Stimulated activated naive CD4-positive, alpha-beta T cell (primary cell): Measurements from ENCODE around the gene BOD1L2.

Experiments used
- DNase-seq, 6 experiments: peaks; one replicate each; lab custom pipeline; 2025; lab: John Stamatoyannopoulos, UW

BOD1L2 gene

DNA sequence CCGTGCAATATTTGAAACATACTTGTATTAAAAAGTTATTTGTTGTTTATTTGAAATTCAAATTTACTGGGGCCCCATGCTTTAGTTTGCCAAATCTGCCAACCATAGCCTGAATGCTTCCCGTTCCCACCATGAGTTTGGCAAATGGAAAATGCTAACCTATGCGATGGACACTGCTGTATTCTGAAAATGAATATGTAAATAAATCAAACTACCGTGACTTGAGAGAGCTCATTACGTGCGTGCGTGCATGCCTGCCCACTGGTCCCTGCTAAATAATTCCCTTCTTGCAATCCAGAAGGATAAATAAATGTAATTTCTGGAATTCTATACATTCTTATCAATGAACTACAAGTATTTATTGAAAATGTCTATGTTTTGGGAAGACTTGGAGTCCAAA, 3.2 kb downstream of the BOD1L2 start:
- DNase-seq: no peak

DNA sequence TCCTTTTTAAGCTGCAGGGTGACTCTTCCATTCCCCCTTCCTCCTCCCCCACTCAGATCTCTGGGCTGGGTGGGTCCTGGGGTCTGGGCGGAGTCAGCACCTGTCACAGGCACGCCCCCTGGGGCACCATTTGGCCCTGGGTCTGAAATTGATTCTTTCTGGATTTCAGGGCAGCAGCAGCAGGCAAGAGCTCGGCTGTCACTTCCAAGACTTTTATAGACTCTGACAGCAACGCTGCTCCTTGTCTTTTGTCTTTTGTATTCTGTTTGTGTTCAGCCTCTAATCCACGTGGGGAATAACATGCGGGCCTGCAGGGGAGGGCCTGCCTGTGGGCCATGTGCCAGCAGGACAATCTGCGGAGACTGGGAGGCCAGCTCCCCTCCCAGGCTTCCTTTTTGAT, 3.9 kb downstream of the BOD1L2 start:
- no peak for DNase-seq

DNA sequence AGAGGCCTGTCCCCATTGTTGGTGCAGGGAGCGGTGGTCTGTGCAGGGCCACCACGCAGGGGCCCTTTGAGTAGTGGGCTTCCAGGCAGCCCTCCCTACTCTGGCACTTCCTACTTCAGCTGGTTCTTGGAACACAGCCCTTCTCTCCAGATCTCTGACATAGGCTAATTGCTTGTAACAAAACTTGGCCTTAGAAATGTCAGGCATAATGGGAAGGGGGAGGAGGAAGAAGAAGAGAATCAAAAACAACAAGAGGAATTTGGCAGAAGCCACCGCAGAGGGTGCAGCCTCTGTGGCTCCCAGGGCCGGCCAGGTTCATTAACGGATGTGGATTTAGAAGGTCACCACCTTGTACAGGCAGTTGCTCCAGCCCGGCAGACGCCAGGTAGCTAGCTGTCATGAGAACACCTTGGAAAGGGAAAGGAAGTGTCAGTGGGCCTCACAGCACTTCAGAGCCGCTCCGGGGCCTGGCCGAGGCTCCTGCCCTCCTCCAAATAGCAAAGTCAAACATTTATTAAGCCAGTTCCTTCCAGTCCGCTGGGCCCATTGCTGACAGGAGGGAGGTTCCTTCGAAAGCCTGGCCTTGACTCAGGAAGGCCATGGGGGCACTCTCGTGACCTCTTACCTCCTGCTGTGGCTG, 7.4 kb downstream of the BOD1L2 start:
- DNase-seq: no peak

DNA sequence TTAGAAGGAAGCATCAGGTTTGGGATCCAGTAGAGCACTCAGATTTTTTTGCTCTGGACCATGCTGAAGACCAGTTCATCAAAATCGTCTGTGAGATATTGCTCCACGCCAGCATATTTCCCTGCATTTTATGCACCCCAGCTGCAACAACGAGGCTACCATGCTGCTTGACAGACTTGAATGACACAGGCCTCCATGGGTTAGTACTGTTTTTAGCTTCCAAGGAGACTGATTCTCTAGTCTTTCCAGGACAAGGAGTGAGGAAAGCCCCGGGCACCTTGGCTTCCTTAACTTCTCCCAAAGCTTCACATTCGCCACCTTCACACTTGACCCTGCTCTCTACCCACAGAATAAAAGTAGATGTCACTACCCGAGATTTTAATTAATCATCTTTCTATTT, 17.5 kb downstream of the BOD1L2 start:
- no peak for DNase-seq

DNA sequence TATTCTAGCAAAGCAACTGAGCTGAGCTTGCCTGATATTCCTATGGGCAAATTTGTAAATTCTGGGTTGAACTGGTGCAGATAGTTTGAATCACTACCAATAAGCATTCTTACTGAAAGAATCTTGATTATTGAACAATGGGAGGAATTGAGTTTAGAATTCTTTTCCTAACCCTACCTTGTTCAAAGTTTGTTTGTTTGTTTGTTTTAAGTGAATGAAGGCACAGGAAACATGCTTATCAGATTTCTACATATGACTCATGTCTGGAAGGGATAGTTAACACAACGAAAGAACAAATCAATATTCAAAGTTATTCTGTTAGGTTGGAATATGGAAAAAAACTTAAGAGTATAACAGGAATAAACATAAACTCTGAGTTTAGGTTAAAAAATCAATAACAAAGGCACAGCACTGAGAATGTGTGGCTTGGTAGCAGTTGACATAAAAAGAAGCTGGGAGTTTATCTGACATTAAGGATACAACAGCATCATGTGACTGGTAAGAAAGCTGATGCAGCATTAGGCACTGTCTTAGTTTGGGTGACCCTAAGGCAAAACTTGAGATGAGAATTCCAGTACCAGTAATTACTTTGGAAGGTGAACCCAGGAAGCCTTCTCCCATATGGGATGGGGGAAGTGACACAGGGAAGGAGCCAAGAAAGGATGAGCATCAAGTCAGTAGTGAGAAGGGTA, 20.9 kb downstream of the BOD1L2 start:
- DNase-seq: no peak

DNA sequence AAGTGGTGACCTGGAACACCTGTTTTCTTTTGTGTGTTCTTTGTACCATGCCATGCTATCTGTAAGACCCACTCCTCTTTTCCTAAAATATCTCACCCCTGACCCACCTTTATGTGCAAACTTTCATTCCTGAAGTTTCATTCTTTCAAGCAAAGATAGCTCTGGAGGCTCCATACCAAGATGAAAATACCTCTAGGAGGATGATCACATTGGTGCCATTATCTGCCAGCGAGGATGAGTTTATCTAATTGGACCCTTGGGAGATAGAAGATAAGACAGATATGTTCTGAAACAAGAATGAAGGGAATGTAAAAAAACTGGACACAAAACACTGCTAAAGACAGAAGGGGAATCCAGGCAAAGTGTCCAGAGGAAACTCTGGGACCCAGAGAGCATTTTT, 24.1 kb downstream of the BOD1L2 start:
- no peak for DNase-seq

DNA sequence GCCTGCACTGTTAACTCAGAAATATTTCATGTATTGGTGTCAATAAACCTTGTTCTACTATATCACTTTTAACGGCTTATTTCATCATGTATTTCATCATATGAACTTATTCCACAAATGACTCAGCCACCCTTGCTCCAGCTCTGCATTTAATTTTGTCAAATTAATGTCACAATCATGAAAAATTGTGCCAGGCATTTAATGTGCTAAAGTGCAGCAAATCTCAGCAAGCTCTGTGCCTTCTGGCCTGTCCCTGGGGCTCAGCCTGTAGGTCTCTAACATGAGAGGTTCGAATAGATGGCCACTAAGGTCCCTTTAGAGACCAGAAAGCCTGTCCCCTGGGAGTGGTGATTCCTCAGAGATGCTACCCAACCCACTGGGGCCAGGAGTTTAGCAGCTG, 28.6 kb downstream of the BOD1L2 start:
- DNase-seq: no peak

DNA sequence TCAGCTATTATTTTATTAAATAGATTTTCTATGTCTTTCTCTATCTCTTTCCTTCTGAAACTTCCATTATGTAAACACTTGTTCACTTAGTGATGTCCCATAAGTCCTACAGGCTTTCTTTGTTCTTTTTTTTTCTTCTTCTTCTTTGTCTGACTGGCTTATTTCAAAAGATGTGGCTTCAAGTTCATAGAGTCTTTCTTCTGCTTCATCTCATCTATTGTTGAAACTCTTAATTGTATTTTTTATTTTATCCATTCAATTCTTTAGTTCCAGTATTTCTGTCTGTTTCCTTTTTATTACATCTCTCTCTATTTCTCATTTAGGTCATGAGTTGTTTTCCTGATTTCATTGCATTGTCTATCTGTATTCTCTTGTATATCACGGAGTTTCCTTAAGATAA, 38.5 kb downstream of the BOD1L2 start:
- no peak for DNase-seq

DNA sequence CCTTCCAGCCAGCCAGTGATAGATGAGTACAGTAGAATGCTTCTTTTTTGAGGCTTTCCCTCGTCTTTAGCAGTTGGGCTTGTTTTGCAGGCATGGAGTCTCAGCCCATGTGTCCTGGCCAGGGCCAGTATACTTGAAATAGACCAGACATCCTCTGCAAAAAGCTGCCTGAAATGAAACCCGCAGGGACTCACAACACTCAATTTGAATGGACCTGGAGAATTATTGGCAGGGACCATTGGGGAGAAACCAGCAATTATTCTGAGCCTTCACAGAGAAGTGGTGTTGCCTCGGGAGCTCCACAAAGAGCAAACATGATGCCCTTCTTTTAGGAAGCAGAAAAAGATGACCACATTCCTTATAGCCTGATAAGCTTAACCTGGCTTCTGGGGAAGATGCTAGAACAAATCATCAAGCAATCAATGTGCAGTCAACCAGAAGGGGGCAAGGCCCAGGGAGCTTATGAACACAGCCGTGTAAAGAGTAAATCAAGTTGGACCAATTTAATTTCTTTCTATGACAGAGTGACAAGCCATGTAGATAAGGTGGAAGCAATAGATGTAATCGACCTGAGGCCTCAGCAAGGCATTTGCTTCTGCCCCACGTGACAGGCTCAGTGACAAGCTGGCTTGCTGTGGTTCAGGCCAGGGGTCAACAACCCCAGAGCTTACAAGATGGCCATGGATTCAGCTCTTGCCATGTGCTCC, 42.1 kb downstream of the BOD1L2 start:
- DNase-seq: no peak

DNA sequence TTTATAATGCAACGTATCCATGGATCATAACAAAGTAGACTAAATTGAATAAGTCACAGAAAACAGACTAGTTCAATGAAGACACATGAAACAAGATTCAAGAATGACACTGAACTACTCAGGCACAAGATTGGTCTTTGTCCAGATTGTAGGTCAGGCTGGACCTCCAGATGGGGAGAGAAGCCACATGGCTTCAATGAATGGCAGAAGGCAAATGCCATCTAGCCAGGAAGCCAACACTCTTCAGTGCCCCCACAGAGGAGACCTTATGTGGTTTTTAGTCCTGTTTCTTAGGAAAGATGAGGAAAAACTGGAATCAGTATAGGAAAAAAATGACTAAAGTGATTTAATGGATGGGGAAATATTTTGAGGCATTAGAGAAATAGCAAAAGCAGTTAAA, 43.1 kb downstream of the BOD1L2 start:
- no peak for DNase-seq

DNA sequence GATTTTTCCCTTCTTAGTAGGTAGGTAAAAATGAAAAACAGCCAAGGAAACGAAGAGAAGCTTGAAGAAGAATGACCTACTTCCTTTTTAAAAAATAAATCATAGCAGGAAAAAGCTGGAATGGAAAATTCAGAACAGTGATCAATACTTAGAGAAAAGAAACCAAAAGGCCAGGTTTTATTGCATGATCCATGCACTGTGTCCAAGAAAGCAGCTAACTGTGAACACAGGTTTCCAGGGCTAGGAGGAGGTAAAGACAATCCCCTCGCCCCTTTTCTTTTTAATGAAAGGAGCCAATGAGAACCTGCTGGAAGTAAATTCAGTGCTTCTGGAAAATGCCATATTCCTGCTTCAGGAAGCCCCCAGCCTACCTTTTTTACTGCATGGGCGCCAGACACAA, 47.2 kb downstream of the BOD1L2 start:
- DNase-seq: no peak

DNA sequence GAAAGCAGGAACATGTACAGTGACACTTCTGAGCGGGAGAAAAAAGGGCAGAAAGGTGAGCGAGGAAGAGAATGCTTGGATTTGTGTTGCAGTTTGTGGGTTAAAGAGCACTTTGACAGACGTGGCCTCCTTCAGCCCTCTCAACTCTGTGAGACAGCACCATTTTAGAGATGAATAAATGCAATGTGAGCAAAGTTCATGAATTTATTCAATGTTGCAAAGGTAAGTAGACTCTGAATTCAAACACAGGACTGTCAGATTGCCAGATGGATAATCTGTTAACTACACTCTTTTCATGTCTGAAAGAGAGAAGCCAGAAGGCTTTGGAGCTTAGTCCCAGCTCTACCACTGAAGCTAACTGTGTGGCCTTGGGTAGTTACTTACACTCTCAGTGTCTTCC, 47.7 kb downstream of the BOD1L2 start:
- no peak for DNase-seq

DNA sequence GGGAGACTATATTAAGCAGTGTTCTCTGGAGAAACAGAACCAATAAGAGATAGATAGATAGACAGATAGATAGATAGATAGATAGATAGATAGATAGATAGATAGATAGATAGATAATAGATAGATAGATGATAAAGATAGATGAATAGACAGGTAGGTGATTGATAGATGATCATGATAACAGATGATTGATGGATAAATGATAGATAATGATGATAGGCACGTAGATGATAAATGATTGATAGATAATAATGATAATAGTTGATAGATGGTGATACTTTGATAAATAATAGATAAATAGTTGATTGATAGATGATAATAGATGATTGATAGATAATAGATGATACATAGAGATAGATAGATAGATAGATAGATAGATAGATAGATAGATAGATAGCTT, 48.5 kb downstream of the BOD1L2 start:
- DNase-seq: no peak

DNA sequence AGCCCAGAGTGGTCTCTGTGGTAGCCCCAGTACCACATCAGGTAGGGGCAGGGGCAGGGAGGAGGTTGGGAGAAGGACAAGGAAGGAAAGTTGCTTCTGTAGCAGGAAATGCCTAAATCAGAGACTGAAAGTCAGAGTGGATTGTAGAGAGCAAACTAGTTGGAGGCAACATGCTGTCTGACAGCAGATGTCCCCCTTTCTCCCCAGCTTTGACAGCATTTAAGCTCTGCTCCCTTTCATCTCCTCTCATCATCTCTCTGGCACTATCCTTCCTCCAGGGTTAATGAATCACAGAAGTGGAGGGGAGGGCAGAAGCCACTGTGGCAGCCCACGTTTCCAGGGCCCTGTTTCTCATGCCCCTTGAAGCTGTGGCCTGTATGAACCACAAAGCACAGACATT, 50.4 kb downstream of the BOD1L2 start:
- no peak for DNase-seq

DNA sequence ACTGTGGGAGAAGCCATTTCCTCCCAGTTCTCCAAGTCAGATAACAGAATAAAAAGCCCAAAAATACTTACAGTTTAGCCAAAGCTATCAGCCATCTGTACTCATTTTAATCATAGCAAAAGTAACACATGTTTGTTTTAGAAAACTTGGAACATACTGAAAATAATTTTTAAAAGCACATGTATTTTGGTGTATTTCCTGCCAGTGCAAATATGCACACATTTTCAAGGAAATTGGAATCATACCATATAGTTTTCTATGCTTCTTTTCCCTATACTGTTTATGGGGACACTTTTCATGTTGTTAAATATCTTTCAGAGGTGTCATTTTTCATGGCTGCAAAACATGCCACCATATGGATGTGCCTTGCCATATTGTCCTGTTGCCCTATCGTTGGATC, 51.2 kb downstream of the BOD1L2 start:
- no peak for DNase-seq
